Measurements from ENCODE around the gene LTV1. TPM values are rescaled to one million over a fixed set of nuclear protein-coding genes. Genes with fewer than 3 reads are reported as not detected.

The LTV1 gene
- total RNA-seq, 1 experiment from 2014 or later = 18.3 TPM

- no peaks in the 10 kb centered on the region for H3F3A ChIP-seq (ENCODE audit: insufficient read depth, low read depth)
- H3K27ac ChIP-seq = no peak overlapping the region
- ChIA-PET POLR2A (ENCODE audit: unreplicated experiment) (interaction anchor here (0.6 kb wide), 1 partner anchor 246 kb away, joined by 4 read pairs; no protein-coding TSS in a partner anchor), CTCF (no interaction called here)
- no peaks in the 10 kb centered on the region for H4K20me1 ChIP-seq (ENCODE audit: insufficient read depth)
- H3K27me3 ChIP-seq (ENCODE audit: insufficient read depth, low read depth) = no peaks in the 10 kb centered on the region
- no peaks in the 10 kb centered on the region for H3K9me2 ChIP-seq (ENCODE audit: insufficient read depth)
- no peaks in the 10 kb centered on the region for H3K36me3 ChIP-seq (ENCODE audit: low read depth)
- BruUV-seq (replicated peaks) = no TSS peak
- H3K4me1 ChIP-seq (replicated peaks; ENCODE audit: insufficient read depth) = peaks cover 7% of the 10 kb centered on the region
- TF ChIP-seq EZH2 (IDR thresholded peaks at IDR 0.05; ENCODE audit: low read depth) (no peak), CTCF (conservative IDR thresholded peaks at IDR 0.05) (no peak)
- no peak overlapping the region for H2AFZ ChIP-seq
- DNase-seq = no peak
- no peak overlapping the region for H3K4me2 ChIP-seq
- no peak overlapping the region for H3K4me3 ChIP-seq
- intact Hi-C loops (cut with micrococcal nuclease; ENCODE audit: unreplicated experiment) = no loop called here
- no peaks in the 10 kb centered on the region for H3K79me2 ChIP-seq (ENCODE audit: low read depth)
- no peaks in the 10 kb centered on the region; the same call in 1 of the 2 replicates for H3K9me3 ChIP-seq (ENCODE audit: insufficient read depth, low read depth)
Observed at GRCh38 chr6:143877584-143878271, 34.6 kb downstream of the LTV1 start.

- no peaks in the 10 kb centered on the region for H3K27me3 ChIP-seq (ENCODE audit: insufficient read depth, low read depth)
- no peaks in the 10 kb centered on the region for H3K79me2 ChIP-seq (ENCODE audit: low read depth)
- ChIA-PET POLR2A (ENCODE audit: unreplicated experiment) (interaction anchor here (0.6 kb wide), 2 partner anchors 247 to 340 kb away, joined by 4 to 13 read pairs; no protein-coding TSS in a partner anchor), CTCF (no interaction called here)
- H3K36me3 ChIP-seq (ENCODE audit: low read depth) = no peaks in the 10 kb centered on the region
- no peak overlapping the region for H3K4me3 ChIP-seq
- H3K4me2 ChIP-seq = no peak overlapping the region
- no peak overlapping the region for H3K27ac ChIP-seq
- H3K9me2 ChIP-seq (ENCODE audit: insufficient read depth) = no peaks in the 10 kb centered on the region
- H3F3A ChIP-seq (ENCODE audit: insufficient read depth, low read depth) = no peaks in the 10 kb centered on the region
- H4K20me1 ChIP-seq (ENCODE audit: insufficient read depth) = no peaks in the 10 kb centered on the region
- DNase-seq = peak in 1 of 2 experiments; percentile 69
- H2AFZ ChIP-seq = no peak overlapping the region
- TF ChIP-seq EZH2 (IDR thresholded peaks at IDR 0.05; ENCODE audit: low read depth) = no peak
- TF ChIP-seq CTCF (conservative IDR thresholded peaks at IDR 0.05) = no peak
- H3K9me3 ChIP-seq (ENCODE audit: insufficient read depth, low read depth) = no peaks in the 10 kb centered on the region; the same call in 1 of the 2 replicates
- intact Hi-C loops (cut with micrococcal nuclease; ENCODE audit: unreplicated experiment) = no loop called here
- peaks cover 7% of the 10 kb centered on the region for H3K4me1 ChIP-seq (replicated peaks; ENCODE audit: insufficient read depth)
- BruUV-seq (replicated peaks) = no TSS peak
Observed at GRCh38 chr6:143878272-143878760, 35.2 kb downstream of the LTV1 start.

DNA sequence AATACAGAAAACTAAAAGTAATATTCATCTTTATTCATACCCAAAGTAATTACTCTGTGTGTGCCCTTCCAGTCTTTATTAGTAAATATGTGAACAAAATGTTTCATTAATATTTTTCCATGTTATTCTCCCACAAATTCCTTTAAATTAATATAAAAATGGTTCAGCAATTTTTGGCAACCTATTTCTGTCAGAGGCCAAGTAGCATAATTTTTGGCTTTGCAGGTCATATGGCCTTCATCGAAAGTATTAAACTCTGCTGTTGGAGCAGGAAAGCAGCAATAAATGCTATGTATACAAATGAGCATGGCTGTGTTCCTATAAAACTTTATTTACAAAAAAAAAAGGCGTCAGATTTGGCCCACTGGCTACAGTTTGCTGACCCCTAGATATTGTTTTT, 37.3 kb downstream of the LTV1 start:
- Histone ChIP-seq H3K4me2 (no peak overlapping the region), H3K27ac (no peak overlapping the region), H3K9me2 (ENCODE audit: insufficient read depth) (no peaks in the 10 kb centered on the region), H3K9me3 (ENCODE audit: insufficient read depth, low read depth) (no peaks in the 10 kb centered on the region; the same call in 1 of the 2 replicates), H4K20me1 (ENCODE audit: insufficient read depth) (no peaks in the 10 kb centered on the region), H3K4me1 (replicated peaks; ENCODE audit: insufficient read depth) (peaks cover 7% of the 10 kb centered on the region), H2AFZ (no peak overlapping the region), H3F3A (ENCODE audit: insufficient read depth, low read depth) (no peaks in the 10 kb centered on the region), H3K27me3 (ENCODE audit: insufficient read depth, low read depth) (no peaks in the 10 kb centered on the region), H3K79me2 (ENCODE audit: low read depth) (no peaks in the 10 kb centered on the region), H3K36me3 (ENCODE audit: low read depth) (no peaks in the 10 kb centered on the region), H3K4me3 (no peak overlapping the region)
- no peak for DNase-seq
- intact Hi-C loops (cut with micrococcal nuclease; ENCODE audit: unreplicated experiment) = no loop called here
- POLR2A ChIA-PET (ENCODE audit: unreplicated experiment) = no interaction called here
- TF ChIP-seq EZH2 (IDR thresholded peaks at IDR 0.05; ENCODE audit: low read depth) = no peak
- TF ChIP-seq CTCF (conservative IDR thresholded peaks at IDR 0.05) = no peak
- CTCF ChIA-PET = no interaction called here
- no TSS peak for BruUV-seq (replicated peaks)

Data from PC-9 (cell line).